Measurements from ENCODE around the gene SCN7A. TPM values are rescaled to one million over a fixed set of nuclear protein-coding genes. Genes with fewer than 3 reads are reported as not detected.

Gene SCN7A
- total RNA-seq (2022; extraction: Qiagen RNA extraction; ENCODE audit: low read depth), result not detected in 5 replicates

GRCh38 chr2:166494140-166494624 lies at the start of gene SCN7A:
SCN7A (minus strand) TSS chr2:166494249; CDS start chr2:166477696, 16,553 bp downstream.

GRCh38 chr2:166375736-166376487 lies 118.1 kb downstream of the SCN7A start, which contains the start of gene SCN9A:
SCN9A (minus strand) TSS chr2:166375944; CDS start chr2:166311756, 64,188 bp downstream.

Other genes starting within 250 kb of the SCN7A start
- 3.8 to 6.3 TPM (median 5.0 TPM) in 5 replicates for gene SCN9A, start 118.3 kb downstream of the SCN7A start, total RNA-seq (2022; extraction: Qiagen RNA extraction; ENCODE audit: low read depth)